OCI-LY7 (cell line): ENCODE results near the gene FIG4. TPM values are rescaled to one million over a fixed set of nuclear protein-coding genes. Genes with fewer than 3 reads are reported as not detected.

Experiments
- BruUV-seq: library from RNA; stranded (reverse); fragments of 400-500 nt; replicated peaks from 2 replicates; lab custom pipeline; 2021; lab: Mats Ljungman, UMichigan
- CTCF ChIA-PET: fragments of 300-600 bp; sonication (Branson Sonifier 250); formaldehyde crosslinking; loops from one replicate; lab custom pipeline; 2022; ENCODE audit warnings: antibody characterized with exemption; ENCODE audit not compliant: unreplicated experiment; lab: Charles Lee
- POLR2A ChIA-PET: fragments of 300-600 bp; sonication (Branson Sonifier 250); formaldehyde crosslinking; loops from one replicate; lab custom pipeline; 2022; ENCODE audit warnings: antibody characterized with exemption; lab: Charles Lee
- DNase-seq: peaks from one replicate; pipeline ENCODE4 v3.0.0-alpha.2; 2015; ENCODE audit warnings: low spot score
- H2AFZ ChIP-seq: fragments of 200-600 bp; sonication (generic), shearing (Covaris generic); 2 replicates; pipeline ENCODE4 v1.6.1; 2014; ENCODE audit warnings: mild to moderate bottlenecking, antibody characterized with exemption, low read length, moderate library complexity
- H3K27ac ChIP-seq: fragments of 200-600 bp; sonication (generic); 2 replicates; pipeline ENCODE4 v1.5.1; 2014; ENCODE audit warnings: mixed run types, low read depth, mild to moderate bottlenecking, moderate library complexity, low read length, inconsistent platforms; ENCODE audit not compliant: poor library complexity, severe bottlenecking
- H3K36me3 ChIP-seq: fragments of 200-600 bp; sonication (generic); 2 replicates; pipeline ENCODE4 v1.6.1; 2014; ENCODE audit warnings: mild to moderate bottlenecking, antibody characterized with exemption, low read length, moderate library complexity, mixed read lengths; ENCODE audit not compliant: insufficient read depth
- H3K4me1 ChIP-seq: fragments of 200-600 bp; sonication (generic); 2 replicates; pipeline ENCODE4 v1.5.1; 2014; ENCODE audit warnings: mild to moderate bottlenecking, low read length; ENCODE audit not compliant: insufficient read depth, poor library complexity, severe bottlenecking
- H3K4me2 ChIP-seq: fragments of 200-600 bp; sonication (generic); 2 replicates; pipeline ENCODE4 v1.6.1; 2014; ENCODE audit warnings: mild to moderate bottlenecking, low read length
- H3K4me3 ChIP-seq: fragments of 200-600 bp; sonication (generic); 2 replicates; pipeline ENCODE4 v1.5.1; 2014; ENCODE audit warnings: mild to moderate bottlenecking, low read depth, low read length; ENCODE audit not compliant: poor library complexity, severe bottlenecking
- H3K79me2 ChIP-seq: fragments of 200-600 bp; sonication (generic); 2 replicates; pipeline ENCODE4 v1.6.1; 2016; ENCODE audit warnings: low read depth, mild to moderate bottlenecking, low read length, moderate library complexity, mixed read lengths; ENCODE audit not compliant: insufficient read depth
- H3K9me2 ChIP-seq: fragments of 200-600 bp; sonication (generic); 2 replicates; pipeline ENCODE4 v1.6.1; 2016; ENCODE audit warnings: mild to moderate bottlenecking, low read length, mixed read lengths; ENCODE audit not compliant: insufficient read depth
- H3K9me3 ChIP-seq: fragments of 200-600 bp; sonication (generic); 2 replicates; pipeline ENCODE4 v1.6.1; 2014; ENCODE audit warnings: mild to moderate bottlenecking, mixed run types, low read length, mixed read lengths
- H4K20me1 ChIP-seq: fragments of 200-600 bp; sonication (generic); 2 replicates; pipeline ENCODE4 v1.6.1; 2014; ENCODE audit warnings: mild to moderate bottlenecking, antibody characterized with exemption, low read length, moderate library complexity, mixed read lengths; ENCODE audit not compliant: insufficient read depth
- EZH2phosphoT487 ChIP-seq: fragments of 200-600 bp; sonication (generic); IDR thresholded peaks from 2 replicates; pipeline ENCODE4 v1.6.1; 2018; ENCODE audit warnings: low read depth, borderline replicate concordance, mild to moderate bottlenecking, mixed run types, antibody characterized with exemption, low read length, moderate library complexity, mixed read lengths
- intact Hi-C: fragments of 100-400 bp; cut with micrococcal nuclease; formaldehyde crosslinking; loops from one replicate; pipeline ENCODE4 v1.10.0; 2022; ENCODE audit not compliant: unreplicated experiment
- total RNA-seq, 2 experiments: library from RNA; depleted of rRNA in 1 of 2; stranded (reverse); fragments of >200 nt in 1 of 2; shearing (Covaris generic) in 1 of 2; gene quantifications; 2 replicates each; pipeline ENCODE4 v1.2.3, GENCODE V29; 2014 to 2022
- TF ChIP-seq, protein P1 (sequence below): fragments of 200-600 bp; sonication (generic); conservative IDR thresholded peaks from 2 replicates; pipeline ENCODE4 v1.5.1; 2014; ENCODE audit warnings: mild to moderate bottlenecking, antibody characterized with exemption, low read length, moderate library complexity, mixed read lengths

Gene FIG4
- total RNA-seq, 2 experiments from 2014 or later = 13.3 to 22.9 TPM

DNA sequence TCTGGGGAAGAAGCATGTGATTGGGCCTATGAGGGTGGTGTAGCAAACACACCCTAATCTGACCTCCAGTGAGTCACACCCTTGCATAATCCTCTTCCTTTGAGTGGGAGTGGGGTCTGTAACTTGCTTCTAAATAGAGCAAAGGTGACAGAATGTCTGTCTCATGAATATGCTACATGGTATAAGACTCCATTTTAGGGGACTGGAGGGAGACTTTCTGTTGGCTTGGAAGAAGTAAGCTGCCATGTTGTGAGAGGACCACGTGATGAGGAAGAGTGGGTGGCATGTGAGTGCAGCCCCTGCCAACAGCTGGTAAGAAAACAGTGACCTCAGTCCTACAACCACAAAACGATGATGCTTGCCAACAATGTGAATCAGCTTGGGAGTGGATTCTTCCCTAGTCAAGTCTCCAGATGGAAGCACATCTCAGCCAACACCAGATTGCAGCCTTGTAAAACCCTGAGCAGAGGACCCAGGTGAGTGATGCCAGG is 3.8 kb upstream of the FIG4 start:
- Histone ChIP-seq H3K9me2 (no peaks in the 10 kb centered on the region), H2AFZ (no peak overlapping the region), H3K79me2 (peaks cover 9% of the 10 kb centered on the region; the same call in 1 of the 2 replicates), H3K27ac (no peak overlapping the region), H3K4me1 (peaks cover 14% of the 10 kb centered on the region), H3K4me3 (no peak overlapping the region), H4K20me1 (no peaks in the 10 kb centered on the region), H3K9me3 (no peaks in the 10 kb centered on the region), H3K4me2 (no peak overlapping the region), H3K36me3 (no peaks in the 10 kb centered on the region)
- intact Hi-C loops = no loop called here
- CTCF ChIA-PET = no interaction called here
- POLR2A ChIA-PET = no interaction called here
- TF ChIP-seq, protein P1, sequence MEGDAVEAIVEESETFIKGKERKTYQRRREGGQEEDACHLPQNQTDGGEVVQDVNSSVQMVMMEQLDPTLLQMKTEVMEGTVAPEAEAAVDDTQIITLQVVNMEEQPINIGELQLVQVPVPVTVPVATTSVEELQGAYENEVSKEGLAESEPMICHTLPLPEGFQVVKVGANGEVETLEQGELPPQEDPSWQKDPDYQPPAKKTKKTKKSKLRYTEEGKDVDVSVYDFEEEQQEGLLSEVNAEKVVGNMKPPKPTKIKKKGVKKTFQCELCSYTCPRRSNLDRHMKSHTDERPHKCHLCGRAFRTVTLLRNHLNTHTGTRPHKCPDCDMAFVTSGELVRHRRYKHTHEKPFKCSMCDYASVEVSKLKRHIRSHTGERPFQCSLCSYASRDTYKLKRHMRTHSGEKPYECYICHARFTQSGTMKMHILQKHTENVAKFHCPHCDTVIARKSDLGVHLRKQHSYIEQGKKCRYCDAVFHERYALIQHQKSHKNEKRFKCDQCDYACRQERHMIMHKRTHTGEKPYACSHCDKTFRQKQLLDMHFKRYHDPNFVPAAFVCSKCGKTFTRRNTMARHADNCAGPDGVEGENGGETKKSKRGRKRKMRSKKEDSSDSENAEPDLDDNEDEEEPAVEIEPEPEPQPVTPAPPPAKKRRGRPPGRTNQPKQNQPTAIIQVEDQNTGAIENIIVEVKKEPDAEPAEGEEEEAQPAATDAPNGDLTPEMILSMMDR = no peak
- no peak for TF ChIP-seq EZH2phosphoT487
- BruUV-seq = no TSS peak
- DNase-seq = no peak

DNA sequence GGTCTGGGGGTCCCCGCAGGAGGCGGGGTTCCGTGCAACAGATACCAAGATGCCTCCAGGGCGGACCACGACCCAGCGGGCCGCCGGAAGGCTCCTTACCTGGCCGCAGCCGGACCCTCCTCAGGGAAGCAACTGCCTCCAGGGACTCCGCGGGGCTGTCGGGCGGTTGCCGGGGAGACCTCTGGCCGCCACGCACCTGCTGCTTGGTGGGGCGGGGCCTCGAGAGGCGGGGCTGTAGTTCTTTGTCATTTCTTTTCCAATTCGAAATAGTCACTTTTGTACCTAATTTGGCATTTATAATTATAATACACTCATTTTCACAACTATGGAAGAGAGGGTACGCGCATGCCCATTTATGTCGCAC is 741 bp upstream of the FIG4 start:
- ChIA-PET CTCF (no interaction called here), POLR2A (interaction anchor here (1.5 kb wide), 2 partner anchors 8 to 353 kb away, joined by 3 to 4 read pairs; no protein-coding TSS in a partner anchor)
- Histone ChIP-seq H2AFZ (peak overlapping the region; percentile 100), H3K36me3 (no peaks in the 10 kb centered on the region), H3K4me3 (peak overlapping the region; percentile 93), H3K9me3 (no peaks in the 10 kb centered on the region), H3K4me1 (peaks cover 27% of the 10 kb centered on the region), H3K79me2 (peaks cover 12% of the 10 kb centered on the region; the same call in 1 of the 2 replicates), H4K20me1 (no peaks in the 10 kb centered on the region), H3K27ac (peak overlapping the region; percentile 31), H3K9me2 (no peaks in the 10 kb centered on the region), H3K4me2 (peak overlapping the region; percentile 85)
- no TSS peak for BruUV-seq
- intact Hi-C loops = loop anchor here (5.0 kb wide), 4 partner anchors 163 to 487 kb away; partner anchors contain the start of genes CD164, MICAL1 and WASF1
- DNase-seq = peak; percentile 63
- TF ChIP-seq, protein P1 = no peak
- no peak for TF ChIP-seq EZH2phosphoT487

DNA sequence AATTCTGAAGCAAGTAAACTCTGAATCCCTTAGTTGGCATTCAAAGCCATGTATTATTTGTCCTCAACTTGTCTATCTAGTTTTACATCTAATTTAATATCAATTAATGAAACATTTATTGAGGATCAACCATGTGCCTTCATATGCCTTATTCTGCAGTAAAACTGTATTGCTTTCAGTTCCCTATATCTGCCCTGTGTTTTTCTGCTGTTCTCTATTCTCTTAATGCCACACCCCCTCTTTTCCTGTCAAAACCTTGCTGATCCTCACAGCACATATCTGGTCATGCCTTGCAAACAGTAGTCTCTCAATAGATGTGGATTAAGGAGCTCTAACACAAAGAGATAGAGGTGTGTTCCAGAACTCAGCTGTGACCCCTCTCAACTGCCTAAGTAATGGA is 2.0 kb downstream of the FIG4 start:
- intact Hi-C loops = loop anchor here (5.0 kb wide), 4 partner anchors 166 to 484 kb away; partner anchors contain the start of genes CD164, MICAL1 and WASF1
- CTCF ChIA-PET = interaction anchor here (1.4 kb wide), 1 partner anchor 696 kb away, joined by 3 read pairs; no protein-coding TSS in a partner anchor
- Histone ChIP-seq H3K79me2 (peaks cover 12% of the 10 kb centered on the region; the same call in 1 of the 2 replicates), H2AFZ (no peak overlapping the region), H3K9me2 (no peaks in the 10 kb centered on the region), H3K4me3 (peak overlapping the region; percentile 93), H3K36me3 (peaks cover 5% of the 10 kb centered on the region; the same call in 1 of the 2 replicates), H3K4me1 (peaks cover 27% of the 10 kb centered on the region), H3K9me3 (no peaks in the 10 kb centered on the region; the same call in 1 of the 2 replicates), H4K20me1 (no peaks in the 10 kb centered on the region), H3K4me2 (peak overlapping the region; percentile 85), H3K27ac (peak overlapping the region; percentile 6)
- peak; percentile 61 for DNase-seq
- BruUV-seq = no TSS peak
- POLR2A ChIA-PET = interaction anchor here (0.7 to 1.5 kb wide), 6 partner anchors 9 to 1038 kb away, joined by 3 to 7 read pairs (median 4); no protein-coding TSS in a partner anchor
- TF ChIP-seq EZH2phosphoT487 = no peak
- TF ChIP-seq, protein P1 = no peak
